Natural killer cell (primary cell): ENCODE results near the gene RUNX1. TPM values are rescaled to one million over a fixed set of nuclear protein-coding genes. Genes with fewer than 3 reads are reported as not detected.
A peak's percentile ranks its signal among the peaks of the same experiment; 100 is the strongest.

ENCODE experiments used
- ATAC-seq, 3 donors: fragments of 150-1000 bp in 2 of 3; fragments of 200-7000 bp in 1 of 3; cut with Tn5 transposase; 1 replicate in 1 of 3; 2 replicates in 2 of 3; pipeline ENCODE4 v1.10.0; 2021; ENCODE audit warnings: mild to moderate bottlenecking in 2 of 3, moderate library complexity in 2 of 3
- DNase-seq, 2 donors: peaks; one replicate each; pipeline versions ENCODE4 v3.0.0 to v3.0.0-alpha.2; 2013 to 2021; ENCODE audit warnings: mixed read lengths in 1 of 2
- H3K27ac ChIP-seq: one replicate; pipeline ENCODE4 v1.5.1; 2013; ENCODE audit warnings: mild to moderate bottlenecking, low read length
- H3K27me3 ChIP-seq: one replicate; pipeline ENCODE4 v1.6.1; 2013; ENCODE audit warnings: low read length; ENCODE audit not compliant: control insufficient read depth, insufficient read depth
- H3K36me3 ChIP-seq: one replicate; pipeline ENCODE4 v1.6.1; 2013; ENCODE audit warnings: low read length; ENCODE audit not compliant: control insufficient read depth, insufficient read depth
- H3K4me1 ChIP-seq: one replicate; pipeline ENCODE4 v1.6.1; 2013; ENCODE audit warnings: low read length; ENCODE audit not compliant: control insufficient read depth, insufficient read depth
- H3K4me3 ChIP-seq: one replicate; pipeline ENCODE4 v1.5.1; 2013; ENCODE audit warnings: low read length
- H3K9me3 ChIP-seq: one replicate; pipeline ENCODE4 v1.6.1; 2013; ENCODE audit warnings: low read length; ENCODE audit not compliant: control insufficient read depth, insufficient read depth
- H3K27ac Mint-ChIP-seq, 2 donors: one replicate each; pipeline ENCODE4 v1.8.0; 2022; ENCODE audit warnings: mild to moderate bottlenecking in 2 of 2, mixed read lengths in 2 of 2, moderate library complexity in 1 of 2
- H3K27me3 Mint-ChIP-seq, 2 donors: one replicate each; pipeline ENCODE4 v1.8.0; 2022; ENCODE audit warnings: low read depth in 2 of 2, mixed read lengths in 2 of 2
- H3K36me3 Mint-ChIP-seq: one replicate; pipeline ENCODE4 v1.8.0; 2022; ENCODE audit warnings: mixed read lengths
- H3K4me1 Mint-ChIP-seq, 2 donors: one replicate each; pipeline ENCODE4 v1.8.0; 2022; ENCODE audit warnings: mixed read lengths in 2 of 2
- H3K4me3 Mint-ChIP-seq: one replicate; pipeline ENCODE4 v1.8.0; 2022; ENCODE audit warnings: mild to moderate bottlenecking, moderate library complexity, mixed read lengths
- H3K9me3 Mint-ChIP-seq, 2 donors: one replicate each; pipeline ENCODE4 v1.8.0; 2022; ENCODE audit warnings: mixed read lengths in 2 of 2
- WGBS: methylation state at CpG from one replicate; pipeline ENCODE4 v1.1.7; 2013; ENCODE audit warnings: missing lambda C conversion rate; ENCODE audit not compliant: insufficient coverage; 5-methylcytosine and 5-hydroxymethylcytosine counted together
- intact Hi-C: fragments of 100-400 bp; cut with micrococcal nuclease; formaldehyde crosslinking; loops from one replicate; pipeline ENCODE4 v1.14.2; 2022
- total RNA-seq, 4 donors: library from RNA; stranded (reverse); fragments of 120-200 nt in 1 of 4; gene quantifications; one replicate each; pipeline versions ENCODE4 v1.2.3 to v1.2.4, GENCODE V29; 2013 to 2022
- TF ChIP-seq, protein P1 (sequence below): fragments of 200-600 bp; IDR thresholded peaks from one replicate; pipeline ENCODE4 v1.8.0; 2022; ENCODE audit warnings: antibody characterized with exemption

RUNX1 gene
- total RNA-seq, 3 donors from 2014 or later (not counting 1 experiment from before 2014, with no cell fraction given): 62.1 to 171 (median 98.2) TPM

DNA sequence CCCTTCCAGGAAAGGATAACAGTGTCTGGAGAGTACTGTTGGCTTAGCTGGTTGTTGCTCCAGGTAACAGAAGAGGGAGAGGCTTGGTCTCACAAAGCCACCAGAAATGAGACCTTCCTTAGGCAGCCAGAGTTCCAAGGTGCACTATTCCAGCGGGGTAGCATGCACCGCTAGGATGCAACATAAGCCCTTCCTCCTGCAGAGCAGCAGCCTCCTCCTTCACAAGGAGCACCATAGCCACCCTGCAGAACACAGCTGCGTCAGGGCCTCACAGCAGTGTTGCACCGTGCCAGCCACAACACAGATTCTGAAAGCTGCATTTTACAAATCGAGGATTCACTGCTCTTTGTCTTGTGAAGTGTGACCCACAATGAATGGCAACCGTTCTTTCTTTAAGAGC, 238.3 kb downstream of the RUNX1 start:
- no peak overlapping the region for H3K27ac ChIP-seq
- H3K9me3 Mint-ChIP-seq: no peaks in the 10 kb centered on the region
- no peak overlapping the region for H3K4me3 ChIP-seq
- H3K4me3 Mint-ChIP-seq: peak overlapping the region; percentile 38
- no peaks in the 10 kb centered on the region for H3K9me3 ChIP-seq
- TF ChIP-seq, protein P1, sequence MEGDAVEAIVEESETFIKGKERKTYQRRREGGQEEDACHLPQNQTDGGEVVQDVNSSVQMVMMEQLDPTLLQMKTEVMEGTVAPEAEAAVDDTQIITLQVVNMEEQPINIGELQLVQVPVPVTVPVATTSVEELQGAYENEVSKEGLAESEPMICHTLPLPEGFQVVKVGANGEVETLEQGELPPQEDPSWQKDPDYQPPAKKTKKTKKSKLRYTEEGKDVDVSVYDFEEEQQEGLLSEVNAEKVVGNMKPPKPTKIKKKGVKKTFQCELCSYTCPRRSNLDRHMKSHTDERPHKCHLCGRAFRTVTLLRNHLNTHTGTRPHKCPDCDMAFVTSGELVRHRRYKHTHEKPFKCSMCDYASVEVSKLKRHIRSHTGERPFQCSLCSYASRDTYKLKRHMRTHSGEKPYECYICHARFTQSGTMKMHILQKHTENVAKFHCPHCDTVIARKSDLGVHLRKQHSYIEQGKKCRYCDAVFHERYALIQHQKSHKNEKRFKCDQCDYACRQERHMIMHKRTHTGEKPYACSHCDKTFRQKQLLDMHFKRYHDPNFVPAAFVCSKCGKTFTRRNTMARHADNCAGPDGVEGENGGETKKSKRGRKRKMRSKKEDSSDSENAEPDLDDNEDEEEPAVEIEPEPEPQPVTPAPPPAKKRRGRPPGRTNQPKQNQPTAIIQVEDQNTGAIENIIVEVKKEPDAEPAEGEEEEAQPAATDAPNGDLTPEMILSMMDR: no peak
- intact Hi-C loops: no loop called here
- H3K36me3 ChIP-seq: peaks cover 14% of the 10 kb centered on the region
- WGBS: 69% methylated on average over 6 of the region's 6 CpGs
- no peaks in the 10 kb centered on the region for H3K27me3 Mint-ChIP-seq
- peaks cover 77 to 82% of the 10 kb centered on the region in 2 donors for H3K4me1 Mint-ChIP-seq
- H3K36me3 Mint-ChIP-seq: peaks cover 12% of the 10 kb centered on the region
- no peaks in the 10 kb centered on the region for H3K27me3 ChIP-seq
- ATAC-seq (no peak), DNase-seq (no peak)
- H3K27ac Mint-ChIP-seq: peak overlapping the region in 1 of 2 donors; percentile 96
- H3K4me1 ChIP-seq: peaks cover 48% of the 10 kb centered on the region

DNA sequence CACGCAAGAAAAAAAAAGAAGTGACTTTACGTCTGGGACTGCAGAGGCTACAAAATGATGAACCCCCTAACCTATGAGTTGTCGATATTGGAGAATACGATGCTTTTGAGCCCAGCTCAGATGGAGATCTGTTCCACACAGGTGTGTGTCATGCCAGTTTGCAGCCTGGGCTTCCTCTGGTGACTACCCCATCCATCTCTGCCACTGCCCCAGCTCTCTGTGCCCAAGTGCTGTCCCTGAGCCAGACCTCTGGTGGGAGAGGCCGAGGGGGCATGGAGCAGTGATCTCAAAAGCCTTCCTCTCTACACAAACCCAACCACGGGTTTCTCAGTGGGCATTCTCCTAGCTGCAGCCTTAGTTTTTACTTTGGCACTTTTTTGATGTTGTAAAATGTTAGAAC, 239.3 kb downstream of the RUNX1 start:
- H3K4me1 Mint-ChIP-seq: peaks cover 79 to 83% of the 10 kb centered on the region in 2 donors
- Histone ChIP-seq H3K36me3 (peaks cover 12% of the 10 kb centered on the region), H3K27me3 (no peaks in the 10 kb centered on the region), H3K9me3 (no peaks in the 10 kb centered on the region), H3K4me3 (no peak overlapping the region), H3K27ac (no peak overlapping the region), H3K4me1 (peaks cover 48% of the 10 kb centered on the region)
- TF ChIP-seq, protein P1: no peak
- ATAC-seq (no peak), DNase-seq (no peak)
- H3K27ac Mint-ChIP-seq: peak overlapping the region; percentile 94 to 96
- no peaks in the 10 kb centered on the region for H3K9me3 Mint-ChIP-seq
- H3K36me3 Mint-ChIP-seq: peaks cover 3% of the 10 kb centered on the region
- intact Hi-C loops: loop anchor here (5.0 kb wide), 1 partner anchor 172 kb away; no protein-coding TSS in a partner anchor
- H3K27me3 Mint-ChIP-seq: no peaks in the 10 kb centered on the region
- over 99% methylated on average over 5 of the region's 6 CpGs for WGBS
- peak overlapping the region; percentile 37 for H3K4me3 Mint-ChIP-seq

DNA sequence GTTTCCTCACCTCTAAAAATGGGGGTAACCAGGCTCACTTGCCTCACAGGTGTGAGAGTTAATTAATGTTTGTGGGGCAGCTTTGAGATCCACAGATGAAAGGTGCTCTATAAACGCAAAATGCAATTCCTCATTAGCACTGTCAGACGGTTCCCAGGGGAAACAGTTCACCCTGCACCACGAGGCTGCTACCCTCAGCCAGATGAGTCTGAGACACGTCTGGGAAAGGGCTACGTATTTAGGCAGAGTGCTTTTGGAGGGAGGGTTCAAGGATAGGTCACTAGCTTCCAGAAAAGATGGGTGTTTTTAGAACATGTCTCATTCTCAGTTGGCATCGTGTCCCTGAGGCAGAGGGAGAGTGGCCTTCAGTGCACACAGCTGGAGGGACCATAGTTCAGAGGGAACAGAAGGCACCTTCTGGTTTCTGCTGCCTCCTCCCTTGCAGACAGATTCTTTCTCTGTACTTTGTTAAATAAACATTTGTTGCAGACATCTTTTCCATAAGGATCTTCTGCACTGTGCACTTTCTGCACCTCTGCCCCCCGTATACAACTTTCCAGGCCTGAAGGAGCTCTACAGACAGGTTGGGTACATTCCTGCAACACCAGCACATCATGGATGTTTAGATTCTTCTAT, 240.4 kb downstream of the RUNX1 start:
- Histone ChIP-seq H3K9me3 (no peaks in the 10 kb centered on the region), H3K4me3 (no peak overlapping the region), H3K27me3 (no peaks in the 10 kb centered on the region), H3K4me1 (peaks cover 48% of the 10 kb centered on the region), H3K36me3 (peaks cover 9% of the 10 kb centered on the region), H3K27ac (peak overlapping the region; percentile 70)
- peak overlapping the region; percentile 94 to 96 for H3K27ac Mint-ChIP-seq
- 63% methylated on average over 7 of the region's 7 CpGs for WGBS
- no peaks in the 10 kb centered on the region for H3K9me3 Mint-ChIP-seq
- H3K36me3 Mint-ChIP-seq: no peaks in the 10 kb centered on the region
- TF ChIP-seq, protein P1: no peak
- peak overlapping the region; percentile 69 for H3K4me3 Mint-ChIP-seq
- no peak for DNase-seq
- ATAC-seq: no peak
- no peaks in the 10 kb centered on the region for H3K27me3 Mint-ChIP-seq
- H3K4me1 Mint-ChIP-seq: peaks cover 85 to 91% of the 10 kb centered on the region in 2 donors
- intact Hi-C loops: loop anchor here (5.0 kb wide), 1 partner anchor 174 kb away; no protein-coding TSS in a partner anchor
